ENCODE data around the gene ZNF618. TPM values are rescaled to one million over a fixed set of nuclear protein-coding genes. Genes with fewer than 3 reads are reported as not detected.

ZNF618 gene
- total and polyA plus RNA-seq, 8 donors: 5.1 to 14.0 (median 8.1) TPM

DNA sequence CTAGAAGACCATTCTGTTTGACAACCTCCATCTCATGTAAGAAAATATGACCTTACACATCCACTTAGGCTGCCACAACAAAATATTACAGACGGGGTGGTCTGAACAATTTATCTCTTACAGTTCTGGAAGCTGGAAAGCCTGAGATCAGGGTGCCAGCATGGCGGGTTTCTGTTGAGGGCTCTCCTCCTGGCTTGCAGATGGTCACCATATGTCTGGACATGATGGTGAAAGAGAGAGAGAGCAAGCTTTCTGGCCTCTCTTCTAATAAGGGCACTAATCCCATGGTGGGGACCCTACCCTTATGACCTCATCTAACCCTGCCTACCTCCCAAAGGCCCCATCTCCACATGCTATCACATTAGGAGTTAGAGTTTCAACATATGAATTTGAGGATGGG lies 136.0 kb downstream of the ZNF618 start:
- DNase-seq (peak in 1 of 6 donors; percentile 8), ATAC-seq (no peak), FAIRE-seq (no peak)
- TF ChIP-seq, protein P1, sequence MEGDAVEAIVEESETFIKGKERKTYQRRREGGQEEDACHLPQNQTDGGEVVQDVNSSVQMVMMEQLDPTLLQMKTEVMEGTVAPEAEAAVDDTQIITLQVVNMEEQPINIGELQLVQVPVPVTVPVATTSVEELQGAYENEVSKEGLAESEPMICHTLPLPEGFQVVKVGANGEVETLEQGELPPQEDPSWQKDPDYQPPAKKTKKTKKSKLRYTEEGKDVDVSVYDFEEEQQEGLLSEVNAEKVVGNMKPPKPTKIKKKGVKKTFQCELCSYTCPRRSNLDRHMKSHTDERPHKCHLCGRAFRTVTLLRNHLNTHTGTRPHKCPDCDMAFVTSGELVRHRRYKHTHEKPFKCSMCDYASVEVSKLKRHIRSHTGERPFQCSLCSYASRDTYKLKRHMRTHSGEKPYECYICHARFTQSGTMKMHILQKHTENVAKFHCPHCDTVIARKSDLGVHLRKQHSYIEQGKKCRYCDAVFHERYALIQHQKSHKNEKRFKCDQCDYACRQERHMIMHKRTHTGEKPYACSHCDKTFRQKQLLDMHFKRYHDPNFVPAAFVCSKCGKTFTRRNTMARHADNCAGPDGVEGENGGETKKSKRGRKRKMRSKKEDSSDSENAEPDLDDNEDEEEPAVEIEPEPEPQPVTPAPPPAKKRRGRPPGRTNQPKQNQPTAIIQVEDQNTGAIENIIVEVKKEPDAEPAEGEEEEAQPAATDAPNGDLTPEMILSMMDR (IDR thresholded peaks at IDR 0.05): no peak
- Histone ChIP-seq H3K27ac (no peak overlapping the region), H3K36me3 (peaks cover 0 to 9% (median 0%) of the 10 kb centered on the region in 3 donors), H3K9me3 (no peaks in the 10 kb centered on the region), H3K27me3 (no peaks in the 10 kb centered on the region), H3K4me1 (no peaks in the 10 kb centered on the region), H3K4me3 (no peak overlapping the region)
- 86 to 90% methylated on average over 2 of the region's 2 CpGs for WGBS, 2 donors
- intact Hi-C loops (cut with DNase I): no loop called here

GRCh38 chr9:114014044-114014443 lies 137.9 kb downstream of the ZNF618 start:
- H3K4me3 ChIP-seq: no peak overlapping the region
- intact Hi-C loops (cut with DNase I): no loop called here
- TF ChIP-seq, protein P1 (IDR thresholded peaks at IDR 0.05): no peak

GRCh38 chr9:114015607-114016006 lies 139.5 kb downstream of the ZNF618 start:
- intact Hi-C loops (cut with DNase I): no loop called here
- Histone ChIP-seq H3K27ac (no peak overlapping the region), H3K36me3 (peaks cover 0 to 17% (median 0%) of the 10 kb centered on the region in 3 donors), H3K4me3 (no peak overlapping the region), H3K9me3 (peaks cover 0 to 1% (median 0%) of the 10 kb centered on the region in 4 donors), H3K4me1 (no peaks in the 10 kb centered on the region), H3K27me3 (no peaks in the 10 kb centered on the region)
- DNase-seq: no peak
- FAIRE-seq: no peak
- 56 to 60% methylated on average over 2 of the region's 2 CpGs for WGBS, 2 donors
- ATAC-seq: no peak
- TF ChIP-seq, protein P1 (IDR thresholded peaks at IDR 0.05): no peak

More at GRCh38 chr9:114014044-114014443, 137.9 kb downstream of the ZNF618 start:
- Histone ChIP-seq H3K27ac (no peak overlapping the region), H3K36me3 (peaks cover 0 to 17% (median 0%) of the 10 kb centered on the region in 3 donors), H3K27me3 (no peaks in the 10 kb centered on the region), H3K9me3 (no peaks in the 10 kb centered on the region), H3K4me1 (no peaks in the 10 kb centered on the region)
- DNase-seq (no peak), FAIRE-seq (no peak), ATAC-seq (no peak)

GRCh38 chr9:114016101-114016500 lies 140.0 kb downstream of the ZNF618 start:
- Histone ChIP-seq H3K9me3 (peaks cover 0 to 2% (median 0%) of the 10 kb centered on the region in 4 donors), H3K4me3 (no peak overlapping the region), H3K27me3 (no peaks in the 10 kb centered on the region), H3K36me3 (peaks cover 0 to 15% (median 0%) of the 10 kb centered on the region in 3 donors), H3K4me1 (no peaks in the 10 kb centered on the region), H3K27ac (no peak overlapping the region)
- ATAC-seq (no peak), FAIRE-seq (no peak), DNase-seq (peak in 2 of 6 donors; percentile 14 to 35)
- intact Hi-C loops (cut with DNase I): no loop called here
- 82 to 87% methylated on average over 6 of the region's 6 CpGs for WGBS, 2 donors
- TF ChIP-seq, protein P1 (IDR thresholded peaks at IDR 0.05): no peak

DNA sequence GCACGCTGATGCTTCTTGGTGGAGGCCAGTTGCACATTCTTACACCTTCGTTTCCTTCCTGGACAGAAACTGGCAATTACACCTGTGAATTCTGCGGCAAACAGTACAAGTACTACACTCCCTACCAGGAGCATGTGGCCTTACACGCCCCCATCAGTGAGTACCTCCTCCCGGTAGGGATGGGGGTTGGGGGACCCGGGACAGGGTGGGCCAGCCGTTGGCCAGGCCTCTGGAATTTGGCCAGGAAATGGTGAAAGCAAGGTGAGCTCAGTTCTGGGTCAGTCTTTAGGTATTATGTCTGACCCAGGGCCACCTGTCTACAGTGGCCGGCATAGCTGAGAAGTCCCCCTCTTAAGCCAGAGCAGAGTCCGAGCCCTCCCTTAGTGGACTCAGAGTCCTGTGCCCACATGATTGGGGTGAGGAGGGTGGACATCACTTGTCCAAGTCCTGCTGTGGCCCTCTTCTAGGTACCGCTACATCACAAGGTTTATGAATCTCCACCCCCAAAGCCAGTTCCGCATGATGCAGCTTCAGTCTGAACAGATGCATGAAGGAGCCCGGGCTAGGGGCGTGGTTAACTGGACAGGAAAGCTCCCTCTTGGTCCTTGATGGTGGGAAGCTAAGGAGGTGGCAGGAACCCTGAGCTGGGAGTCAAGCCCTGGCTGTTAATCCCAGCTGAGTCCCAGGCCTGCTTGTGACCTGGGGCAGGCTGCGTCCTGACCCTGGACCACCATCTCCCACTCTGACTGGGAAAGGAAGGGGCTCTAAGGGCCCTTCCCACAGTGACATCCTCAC lies 140.7 kb downstream of the ZNF618 start:
- Histone ChIP-seq H3K4me3 (no peak overlapping the region), H3K27ac (no peak overlapping the region), H3K27me3 (no peaks in the 10 kb centered on the region), H3K9me3 (peaks cover 0 to 2% (median 0%) of the 10 kb centered on the region in 4 donors), H3K4me1 (no peaks in the 10 kb centered on the region), H3K36me3 (peaks cover 0 to 7% (median 0%) of the 10 kb centered on the region in 3 donors)
- DNase-seq (peak in 2 of 6 donors; percentile 11 to 32), FAIRE-seq (no peak), ATAC-seq (no peak)
- intact Hi-C loops (cut with DNase I): no loop called here
- TF ChIP-seq, protein P1 (IDR thresholded peaks at IDR 0.05): no peak
- WGBS, 2 donors: 93 to 95% methylated on average over 14 of the region's 14 CpGs
